ENCODE results near the gene SLC9A6. TPM values are rescaled to one million over a fixed set of nuclear protein-coding genes. Genes with fewer than 3 reads are reported as not detected.

SLC9A6 gene
- total RNA-seq, 1 donor from 2014 or later: 19.0 TPM

- Mint-ChIP-seq H3K27me3 (ENCODE audit: low read depth) (no peaks in the 10 kb centered on the region), H3K4me3 (ENCODE audit: unreplicated experiment) (peak overlapping the region; percentile 44), H3K36me3 (ENCODE audit: low read depth) (peaks cover 3% of the 10 kb centered on the region), H3K27ac (ENCODE audit: unreplicated experiment) (peak overlapping the region; percentile 95), H3K4me1 (ENCODE audit: low read depth) (peaks cover 25% of the 10 kb centered on the region), H3K9me3 (ENCODE audit: low read depth) (peaks cover 4% of the 10 kb centered on the region)
- no peak for TF ChIP-seq CTCF (IDR thresholded peaks at IDR 0.05)
- DNase-seq (ENCODE audit: low spot score): no peak
These were observed 54.7 kb downstream of the SLC9A6 start for GRCh38 chrX:136039968-136040367.

- peaks cover 3% of the 10 kb centered on the region for H3K36me3 Mint-ChIP-seq (ENCODE audit: low read depth)
- peaks cover 4% of the 10 kb centered on the region for H3K9me3 Mint-ChIP-seq (ENCODE audit: low read depth)
- H3K4me1 Mint-ChIP-seq (ENCODE audit: low read depth): peaks cover 27% of the 10 kb centered on the region
- DNase-seq (ENCODE audit: low spot score): no peak
- TF ChIP-seq CTCF (IDR thresholded peaks at IDR 0.05): no peak
- H3K27me3 Mint-ChIP-seq (ENCODE audit: low read depth): no peaks in the 10 kb centered on the region
- H3K27ac Mint-ChIP-seq (ENCODE audit: unreplicated experiment): no peak overlapping the region
- no peak overlapping the region for H3K4me3 Mint-ChIP-seq (ENCODE audit: unreplicated experiment)
These were observed 56.1 kb downstream of the SLC9A6 start for GRCh38 chrX:136041254-136041812.

- Mint-ChIP-seq H3K36me3 (ENCODE audit: low read depth) (peaks cover 3% of the 10 kb centered on the region), H3K4me1 (ENCODE audit: low read depth) (peaks cover 39% of the 10 kb centered on the region), H3K9me3 (ENCODE audit: low read depth) (peaks cover 10% of the 10 kb centered on the region), H3K4me3 (ENCODE audit: unreplicated experiment) (no peak overlapping the region), H3K27ac (ENCODE audit: unreplicated experiment) (no peak overlapping the region), H3K27me3 (ENCODE audit: low read depth) (no peaks in the 10 kb centered on the region)
- TF ChIP-seq CTCF (IDR thresholded peaks at IDR 0.05): no peak
- DNase-seq (ENCODE audit: low spot score): no peak
These were observed 59.8 kb downstream of the SLC9A6 start for GRCh38 chrX:136045008-136045407.

GRCh38 chrX:136046295-136047015 is 61.2 kb downstream of the SLC9A6 start:
- peaks cover 3% of the 10 kb centered on the region for H3K36me3 Mint-ChIP-seq (ENCODE audit: low read depth)
- peaks cover 16% of the 10 kb centered on the region for H3K9me3 Mint-ChIP-seq (ENCODE audit: low read depth)
- H3K4me1 Mint-ChIP-seq (ENCODE audit: low read depth): peaks cover 28% of the 10 kb centered on the region
- no peak for TF ChIP-seq CTCF (IDR thresholded peaks at IDR 0.05)
- H3K4me3 Mint-ChIP-seq (ENCODE audit: unreplicated experiment): no peak overlapping the region
- H3K27me3 Mint-ChIP-seq (ENCODE audit: low read depth): no peaks in the 10 kb centered on the region
- no peak for DNase-seq (ENCODE audit: low spot score)
- H3K27ac Mint-ChIP-seq (ENCODE audit: unreplicated experiment): peak overlapping the region; percentile 69

GRCh38 chrX:136047016-136047642 is 61.9 kb downstream of the SLC9A6 start:
- peaks cover 16% of the 10 kb centered on the region for H3K9me3 Mint-ChIP-seq (ENCODE audit: low read depth)
- peaks cover 34% of the 10 kb centered on the region for H3K4me1 Mint-ChIP-seq (ENCODE audit: low read depth)
- H3K36me3 Mint-ChIP-seq (ENCODE audit: low read depth): peaks cover 3% of the 10 kb centered on the region
- no peak for DNase-seq (ENCODE audit: low spot score)
- no peak overlapping the region for H3K4me3 Mint-ChIP-seq (ENCODE audit: unreplicated experiment)
- no peaks in the 10 kb centered on the region for H3K27me3 Mint-ChIP-seq (ENCODE audit: low read depth)
- TF ChIP-seq CTCF (IDR thresholded peaks at IDR 0.05): no peak
- peak overlapping the region; percentile 69 for H3K27ac Mint-ChIP-seq (ENCODE audit: unreplicated experiment)
